SK-N-SH treated with all-trans-retinoic acid at 6 μM for 48 hours (cell line): ENCODE data around the gene TSPAN15.
"Not testable (repeated sequence)": the region's sequence is repeated elsewhere in the genome, so short reads cannot be mapped to it uniquely, and the experiment has no call there.

ENCODE experiments used
- ATAC-seq: fragments of 200-7000 bp; cut with Tn5 transposase; 3 replicates; pipeline ENCODE4 v1.9.1; 2020; ENCODE audit warnings: mild to moderate bottlenecking, moderate library complexity
- ARNTL ChIP-seq: fragments of 450-650 bp; formaldehyde crosslinking; IDR thresholded peaks from 2 replicates; pipeline ENCODE4 v1.5.0; 2020; ENCODE audit warnings: low read depth, mild to moderate bottlenecking, moderate library complexity, borderline replicate concordance
- BACH2 ChIP-seq: fragments of 250-450 bp; sonication (Bioruptor Pico); IDR thresholded peaks from 2 replicates; pipeline ENCODE4 v1.9.0; 2021; ENCODE audit warnings: mild to moderate bottlenecking, borderline replicate concordance
- CREB5 ChIP-seq: fragments of 250-450 bp; sonication (Bioruptor Pico); IDR thresholded peaks from 2 replicates; pipeline ENCODE4 v1.5.1; 2020; ENCODE audit warnings: low read depth, mild to moderate bottlenecking, moderate library complexity
- CSDC2 ChIP-seq: fragments of 250-450 bp; sonication (Bioruptor Pico); IDR thresholded peaks from 2 replicates; pipeline ENCODE4 v1.5.0; 2020; ENCODE audit warnings: mild to moderate bottlenecking, moderate library complexity
- CSRNP3 ChIP-seq: fragments of 250-450 bp; sonication (Bioruptor Pico); IDR thresholded peaks from 2 replicates; pipeline ENCODE4 v1.5.1; 2021; ENCODE audit warnings: mild to moderate bottlenecking, moderate library complexity
- ISL1 ChIP-seq: fragments of 250-450 bp; sonication (Bioruptor Pico); IDR thresholded peaks from 2 replicates; pipeline ENCODE4 v2.1.2; 2022; ENCODE audit warnings: mild to moderate bottlenecking, moderate library complexity
- OSR1 ChIP-seq: fragments of 250-450 bp; sonication (Bioruptor Pico); IDR thresholded peaks from 2 replicates; pipeline ENCODE4 v1.8.0; 2022; ENCODE audit warnings: moderate library complexity, mild to moderate bottlenecking, inconsistent platforms
- PATZ1 ChIP-seq: fragments of 250-450 bp; sonication (Bioruptor Pico); IDR thresholded peaks from 2 replicates; pipeline ENCODE4 v1.8.0; 2020; ENCODE audit warnings: mild to moderate bottlenecking, moderate library complexity, borderline replicate concordance
- POU6F1 ChIP-seq: fragments of 250-450 bp; sonication (Bioruptor Pico); IDR thresholded peaks from 2 replicates; pipeline ENCODE4 v1.8.0; 2021; ENCODE audit warnings: low read depth, mild to moderate bottlenecking, moderate library complexity, borderline replicate concordance
- PPARA ChIP-seq: fragments of 250-450 bp; sonication (Bioruptor Pico); IDR thresholded peaks from 2 replicates; pipeline ENCODE4 v1.5.0; 2020; ENCODE audit warnings: mild to moderate bottlenecking, borderline replicate concordance
- RARB ChIP-seq: fragments of 250-450 bp; sonication (Bioruptor Pico); IDR thresholded peaks from 2 replicates; pipeline ENCODE4 v1.8.0; 2021; ENCODE audit warnings: mild to moderate bottlenecking, moderate library complexity
- SNAI2 ChIP-seq: fragments of 250-450 bp; sonication (Bioruptor Pico); IDR thresholded peaks from 2 replicates; pipeline ENCODE4 v1.5.0; 2020; ENCODE audit warnings: mild to moderate bottlenecking, moderate library complexity
- TOX ChIP-seq: fragments of 250-450 bp; sonication (Bioruptor Pico); IDR thresholded peaks from 2 replicates; pipeline ENCODE4 v1.8.0; 2021; ENCODE audit warnings: mild to moderate bottlenecking, moderate library complexity, borderline replicate concordance
- TSHZ2 ChIP-seq: fragments of 250-450 bp; sonication (Bioruptor Pico); IDR thresholded peaks from 2 replicates; pipeline ENCODE4 v1.5.0; 2020; ENCODE audit warnings: mild to moderate bottlenecking, moderate library complexity
- ZC3H10 ChIP-seq: fragments of 250-450 bp; sonication (Bioruptor Pico); IDR thresholded peaks from 2 replicates; pipeline ENCODE4 v1.5.1; 2021; ENCODE audit warnings: mild to moderate bottlenecking, moderate library complexity
- ZFP3 ChIP-seq: fragments of 250-450 bp; sonication (Bioruptor Pico); IDR thresholded peaks from 2 replicates; pipeline ENCODE4 v1.5.0; 2020; ENCODE audit warnings: mild to moderate bottlenecking, moderate library complexity
- ZFP30 ChIP-seq: fragments of 450-650 bp; formaldehyde crosslinking; IDR thresholded peaks from 2 replicates; pipeline ENCODE4 v1.5.0; 2022; ENCODE audit warnings: mild to moderate bottlenecking, moderate library complexity
- ZNF565 ChIP-seq: fragments of 450-650 bp; formaldehyde crosslinking; conservative IDR thresholded peaks from 2 replicates; pipeline ENCODE4 v1.5.0; 2020; ENCODE audit warnings: low read depth, mild to moderate bottlenecking, moderate library complexity
- ZNF70 ChIP-seq: fragments of 450-650 bp; formaldehyde crosslinking; IDR thresholded peaks from 2 replicates; pipeline ENCODE4 v1.5.0; 2020; ENCODE audit warnings: mild to moderate bottlenecking, moderate library complexity
- ZNF8 ChIP-seq: fragments of 450-650 bp; formaldehyde crosslinking; IDR thresholded peaks from 2 replicates; pipeline ENCODE4 v1.5.0; 2020; ENCODE audit warnings: mild to moderate bottlenecking, moderate library complexity

The TSPAN15 gene

GRCh38 chr10:69527961-69528360, 76.7 kb downstream of the TSPAN15 start:
- TF ChIP-seq ZNF565 = no peak
- no peak for TF ChIP-seq CREB5 (CRISPR knock-in tag)
- TF ChIP-seq OSR1 = no peak
- no peak for TF ChIP-seq POU6F1 (CRISPR knock-in tag)
- no peak for TF ChIP-seq CSRNP3 (CRISPR knock-in tag)
- TF ChIP-seq ZFP3 = no peak
- no peak for TF ChIP-seq TSHZ2 (CRISPR knock-in tag)
- TF ChIP-seq ZNF8 = no peak
- TF ChIP-seq PPARA (CRISPR knock-in tag) = no peak
- no peak for TF ChIP-seq CSDC2 (CRISPR knock-in tag)
- no peak for TF ChIP-seq ZNF70 (CRISPR knock-in tag)
- no peak for ATAC-seq

GRCh38 chr10:69533658-69534057, 82.4 kb downstream of the TSPAN15 start:
- no peak for ATAC-seq
- TF ChIP-seq ZNF70 (CRISPR knock-in tag) (no peak), PPARA (CRISPR knock-in tag) (no peak), RARB (CRISPR knock-in tag) (no peak), TOX (CRISPR knock-in tag) (no peak), ZC3H10 (CRISPR knock-in tag) (no peak), ZNF8 (no peak), CREB5 (CRISPR knock-in tag) (no peak), ISL1 (no peak), ZNF565 (no peak), ZFP3 (no peak), BACH2 (CRISPR knock-in tag) (no peak), ARNTL (no peak)
- TF ChIP-seq, all 23 proteins: peak for 0

GRCh38 chr10:69536521-69536920, 85.3 kb downstream of the TSPAN15 start:
- ATAC-seq = not testable (repeated sequence)

GRCh38 chr10:69537449-69537848, 86.2 kb downstream of the TSPAN15 start:
- no peak for ATAC-seq
- TF ChIP-seq PATZ1 (CRISPR knock-in tag) = no peak
- no peak for TF ChIP-seq RARB (CRISPR knock-in tag)
- TF ChIP-seq OSR1 = no peak
- TF ChIP-seq ZC3H10 (CRISPR knock-in tag) = no peak
- no peak for TF ChIP-seq SNAI2
- no peak for TF ChIP-seq ZFP3
- TF ChIP-seq BACH2 (CRISPR knock-in tag) = no peak
- TF ChIP-seq ZFP30 = no peak
- TF ChIP-seq CREB5 (CRISPR knock-in tag) = no peak
- no peak for TF ChIP-seq ARNTL
- TF ChIP-seq TOX (CRISPR knock-in tag) = no peak
